ENCODE data around the gene EHD4.

The EHD4 gene

GRCh38 chr15:41949401-41950126 lies 22.8 kb downstream of the EHD4 start:
- no peak for TF ChIP-seq POLR2A (IDR thresholded peaks at IDR 0.05; ENCODE audit: low read depth, low read length)
- DNase-seq (ENCODE audit: insufficient read length, low spot score) = no peak
- FAIRE-seq = no peak

GRCh38 chr15:41948490-41948889 lies 23.9 kb downstream of the EHD4 start:
- FAIRE-seq (no peak), DNase-seq (ENCODE audit: insufficient read length, low spot score) (no peak)
- TF ChIP-seq POLR2A (IDR thresholded peaks at IDR 0.05; ENCODE audit: low read depth, low read length) = no peak

- no peak for DNase-seq (ENCODE audit: insufficient read length, low spot score)
- no peak for TF ChIP-seq POLR2A (IDR thresholded peaks at IDR 0.05; ENCODE audit: low read depth, low read length)
- no peak for FAIRE-seq
Measured at GRCh38 chr15:41946970-41947369, 25.4 kb downstream of the EHD4 start.

GRCh38 chr15:41945731-41946130 lies 26.6 kb downstream of the EHD4 start:
- no peak for TF ChIP-seq POLR2A (IDR thresholded peaks at IDR 0.05; ENCODE audit: low read depth, low read length)
- FAIRE-seq (no peak), DNase-seq (ENCODE audit: insufficient read length, low spot score) (no peak)

DNA sequence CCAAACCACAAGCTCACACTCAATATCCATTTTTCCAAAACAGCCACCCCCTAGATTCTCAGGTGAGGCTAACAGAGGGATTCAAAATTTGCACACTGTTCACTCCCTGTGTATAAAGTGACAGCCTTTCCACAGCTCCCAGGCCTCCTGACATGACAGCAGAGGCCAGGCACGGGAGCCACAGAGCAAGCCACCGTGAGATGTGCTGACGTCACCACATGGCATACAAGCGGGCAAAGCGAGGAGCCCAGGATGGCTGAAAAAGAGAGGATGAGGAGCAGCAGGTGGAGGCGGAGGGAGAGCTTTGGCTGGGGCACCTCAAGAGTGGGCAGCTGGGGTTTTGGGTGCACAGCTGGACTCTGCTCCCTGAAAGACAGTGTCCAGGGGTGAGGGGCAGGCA lies 27.1 kb downstream of the EHD4 start:
- FAIRE-seq (no peak), DNase-seq (ENCODE audit: insufficient read length, low spot score) (no peak)
- no peak for TF ChIP-seq POLR2A (IDR thresholded peaks at IDR 0.05; ENCODE audit: low read depth, low read length)

GRCh38 chr15:41944313-41944940 lies 27.9 kb downstream of the EHD4 start:
- FAIRE-seq (peak; percentile 78), DNase-seq (ENCODE audit: insufficient read length, low spot score) (peak; percentile 73)
- no peak for TF ChIP-seq POLR2A (IDR thresholded peaks at IDR 0.05; ENCODE audit: low read depth, low read length)

- DNase-seq (ENCODE audit: insufficient read length, low spot score) (no peak), FAIRE-seq (no peak)
- no peak for TF ChIP-seq POLR2A (IDR thresholded peaks at IDR 0.05; ENCODE audit: low read depth, low read length)
Measured at GRCh38 chr15:41943543-41944312, 28.6 kb downstream of the EHD4 start.

- FAIRE-seq (no peak), DNase-seq (ENCODE audit: insufficient read length, low spot score) (no peak)
- no peak for TF ChIP-seq POLR2A (IDR thresholded peaks at IDR 0.05; ENCODE audit: low read depth, low read length)
Measured at GRCh38 chr15:41942886-41943285, 29.5 kb downstream of the EHD4 start.

GRCh38 chr15:41941644-41942415 lies 30.5 kb downstream of the EHD4 start:
- FAIRE-seq (no peak), DNase-seq (ENCODE audit: insufficient read length, low spot score) (no peak)
- no peak for TF ChIP-seq POLR2A (IDR thresholded peaks at IDR 0.05; ENCODE audit: low read depth, low read length)

DNA sequence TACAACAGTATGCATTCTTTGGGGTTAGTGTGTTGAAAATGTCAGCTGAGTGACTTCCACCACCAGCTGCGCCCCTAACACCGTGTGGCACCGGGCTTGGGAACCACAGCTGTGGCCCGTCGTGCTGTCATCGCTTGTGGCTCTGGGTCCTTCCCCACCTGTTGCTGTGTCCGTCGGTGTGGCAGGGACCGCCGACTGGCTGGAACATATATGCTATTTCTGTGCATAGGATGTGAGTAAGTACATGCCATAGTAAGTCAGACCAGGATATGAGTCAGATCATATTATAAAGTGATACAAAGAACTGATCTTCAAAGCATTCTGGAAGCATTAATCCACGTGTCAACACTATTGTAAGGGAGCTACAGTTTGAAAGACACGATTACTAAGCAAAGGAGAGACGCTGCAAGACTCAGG lies 31.9 kb downstream of the EHD4 start:
- no peak for TF ChIP-seq POLR2A (IDR thresholded peaks at IDR 0.05; ENCODE audit: low read depth, low read length)
- DNase-seq (ENCODE audit: insufficient read length, low spot score) (no peak), FAIRE-seq (no peak)

- TF ChIP-seq POLR2A (IDR thresholded peaks at IDR 0.05; ENCODE audit: low read depth, low read length) = no peak
- DNase-seq (ENCODE audit: insufficient read length, low spot score) = no peak
- no peak for FAIRE-seq
Measured at GRCh38 chr15:41939986-41940385, 32.4 kb downstream of the EHD4 start.

DNA sequence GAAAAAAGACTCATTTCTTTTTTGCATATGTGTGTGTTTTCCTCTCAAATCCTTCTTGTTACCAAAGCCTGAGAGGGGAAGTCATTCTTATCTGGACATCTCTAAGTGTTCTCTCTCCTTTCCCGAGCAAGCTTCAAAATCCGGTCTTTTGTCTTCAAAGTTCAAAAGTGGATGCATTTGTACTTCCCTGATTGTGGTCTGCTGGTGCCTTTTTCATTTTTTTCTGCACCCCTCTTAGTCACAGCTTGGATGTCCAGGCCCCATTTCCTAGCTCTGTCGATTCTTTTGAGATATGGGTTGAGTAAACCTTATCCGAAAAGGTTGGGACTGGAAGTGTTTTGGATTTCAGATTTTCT lies 34.8 kb downstream of the EHD4 start:
- no peak for TF ChIP-seq POLR2A (IDR thresholded peaks at IDR 0.05; ENCODE audit: low read depth, low read length)
- DNase-seq (ENCODE audit: insufficient read length, low spot score) (no peak), FAIRE-seq (no peak)

GRCh38 chr15:41936649-41937567 lies 35.4 kb downstream of the EHD4 start:
- FAIRE-seq (no peak), DNase-seq (ENCODE audit: insufficient read length, low spot score) (no peak)
- no peak for TF ChIP-seq POLR2A (IDR thresholded peaks at IDR 0.05; ENCODE audit: low read depth, low read length)

Measured in H54 (cell line).